DMS 273 (cell line): ENCODE measurements around the gene STRN3.
"Not testable (repeated sequence)": the region's sequence is repeated elsewhere in the genome, so short reads cannot be mapped to it uniquely, and the experiment has no call there.

Experiments used
- DNase-seq: peaks from one replicate; lab custom pipeline; 2025; ENCODE audit not compliant: unreplicated experiment; lab: John Stamatoyannopoulos, UW

Gene STRN3

GRCh38 chr14:31026077-31026449 lies at the start of gene STRN3:
Gene STRN3 (minus strand): TSS chr14:31026379. CDS start chr14:31026185, 194 bp downstream.
- DNase-seq: no peak

GRCh38 chr14:31075144-31075543 lies 49.0 kb upstream of the STRN3 start:
- no peak for DNase-seq

- DNase-seq: no peak
Measured at GRCh38 chr14:31071151-31071550, 45.0 kb upstream of the STRN3 start.

- DNase-seq: no peak
Measured at GRCh38 chr14:31070431-31070830, 44.3 kb upstream of the STRN3 start.

GRCh38 chr14:31069343-31069742 lies 43.2 kb upstream of the STRN3 start:
- DNase-seq: no peak

- DNase-seq: no peak
Measured at GRCh38 chr14:31068235-31068634, 42.1 kb upstream of the STRN3 start.

- DNase-seq: not testable (repeated sequence)
Measured at GRCh38 chr14:31062908-31063307, 36.7 kb upstream of the STRN3 start.

GRCh38 chr14:31060253-31060875 lies 34.2 kb upstream of the STRN3 start:
- no peak for DNase-seq

GRCh38 chr14:31059152-31059924 lies 33.2 kb upstream of the STRN3 start:
- DNase-seq: peak; percentile 79

- DNase-seq: peak; percentile 39
Measured at GRCh38 chr14:31057701-31058364, 31.7 kb upstream of the STRN3 start.

GRCh38 chr14:31057035-31057434 lies 30.9 kb upstream of the STRN3 start:
- no peak for DNase-seq

GRCh38 chr14:31052905-31053586 lies 26.9 kb upstream of the STRN3 start:
- DNase-seq: not testable (repeated sequence)

GRCh38 chr14:31051511-31051910 lies 25.3 kb upstream of the STRN3 start:
- no peak for DNase-seq

- DNase-seq: no peak
Measured at GRCh38 chr14:31051023-31051422, 24.8 kb upstream of the STRN3 start.

- DNase-seq: no peak
Measured at GRCh38 chr14:31047503-31047902, 21.3 kb upstream of the STRN3 start.

GRCh38 chr14:31045501-31046080 lies 19.4 kb upstream of the STRN3 start:
- DNase-seq: no peak

GRCh38 chr14:31043379-31043778 lies 17.2 kb upstream of the STRN3 start:
- DNase-seq: no peak

- DNase-seq: not testable (repeated sequence)
Measured at GRCh38 chr14:31042893-31043292, 16.7 kb upstream of the STRN3 start.

- DNase-seq: no peak
Measured at GRCh38 chr14:31042300-31042699, 16.1 kb upstream of the STRN3 start.

- DNase-seq: no peak
Measured at GRCh38 chr14:31038521-31039166, 12.5 kb upstream of the STRN3 start.
